Measurements from ENCODE around the gene CALHM5. TPM values are rescaled to one million over a fixed set of nuclear protein-coding genes. Genes with fewer than 3 reads are reported as not detected.

CALHM5 gene
- total RNA-seq, 4 donors from 2014 or later = 0.59 to 1.3 (median 0.69) TPM

GRCh38 chr6:116467096-116467495 lies 44.3 kb upstream of the CALHM5 start:
- no peaks in the 10 kb centered on the region for H3K36me3 ChIP-seq
- no peak overlapping the region for H3K27ac ChIP-seq
- H3K4me3 ChIP-seq (replicated peaks in 1 of 3) = no peak overlapping the region
- DNase-seq = no peak
- TF ChIP-seq POLR2A (IDR thresholded peaks at IDR 0.05) = no peak
- no peak for TF ChIP-seq CTCF (IDR thresholded peaks at IDR 0.05)
- WGBS, 2 donors = 89 to 100% methylated on average over 1 of the region's 1 CpG
- peaks cover 0 to 4% of the 10 kb centered on the region in 2 donors for H3K4me1 ChIP-seq
- no peaks in the 10 kb centered on the region for H3K9me3 ChIP-seq
- H3K27me3 ChIP-seq = no peaks in the 10 kb centered on the region
- intact Hi-C loops (cut with DNase I) = no loop called here

GRCh38 chr6:116467514-116467913 lies 43.9 kb upstream of the CALHM5 start:
- DNase-seq = no peak
- H3K27ac ChIP-seq = no peak overlapping the region
- no peak overlapping the region for H3K4me3 ChIP-seq (replicated peaks in 1 of 3)
- H3K9me3 ChIP-seq = no peaks in the 10 kb centered on the region
- intact Hi-C loops (cut with DNase I) = no loop called here
- H3K4me1 ChIP-seq = peaks cover 0 to under 1% of the 10 kb centered on the region in 2 donors
- no peaks in the 10 kb centered on the region for H3K36me3 ChIP-seq
- H3K27me3 ChIP-seq = no peaks in the 10 kb centered on the region
- no peak for TF ChIP-seq CTCF (IDR thresholded peaks at IDR 0.05)
- no peak for TF ChIP-seq POLR2A (IDR thresholded peaks at IDR 0.05)

GRCh38 chr6:116468293-116468692 lies 43.1 kb upstream of the CALHM5 start:
- TF ChIP-seq CTCF (IDR thresholded peaks at IDR 0.05) = no peak
- TF ChIP-seq POLR2A (IDR thresholded peaks at IDR 0.05) = no peak
- no peak for DNase-seq
- Histone ChIP-seq H3K4me3 (replicated peaks in 1 of 3) (no peak overlapping the region), H3K27me3 (no peaks in the 10 kb centered on the region), H3K9me3 (no peaks in the 10 kb centered on the region), H3K36me3 (no peaks in the 10 kb centered on the region), H3K4me1 (no peaks in the 10 kb centered on the region), H3K27ac (no peak overlapping the region)
- 47 to 50% methylated on average over 1 of the region's 1 CpG for WGBS, 2 donors
- intact Hi-C loops (cut with DNase I) = no loop called here

GRCh38 chr6:116471531-116471930 lies 39.9 kb upstream of the CALHM5 start:
- TF ChIP-seq CTCF (IDR thresholded peaks at IDR 0.05) = no peak
- no peak for TF ChIP-seq POLR2A (IDR thresholded peaks at IDR 0.05)
- Histone ChIP-seq H3K27me3 (no peaks in the 10 kb centered on the region), H3K4me3 (replicated peaks in 1 of 3) (no peak overlapping the region), H3K36me3 (no peaks in the 10 kb centered on the region), H3K27ac (no peak overlapping the region), H3K9me3 (no peaks in the 10 kb centered on the region), H3K4me1 (no peaks in the 10 kb centered on the region)
- 94 to 98% methylated on average over 1 of the region's 1 CpG for WGBS, 2 donors
- intact Hi-C loops (cut with DNase I) = no loop called here
- DNase-seq = no peak

GRCh38 chr6:116472706-116473105 lies 38.7 kb upstream of the CALHM5 start:
- WGBS, 2 donors = 69 to 92% methylated on average over 3 of the region's 3 CpGs

More at GRCh38 chr6:116472706-116473105, 38.7 kb upstream of the CALHM5 start:
- no peak overlapping the region for H3K27ac ChIP-seq
- no peak for DNase-seq
- intact Hi-C loops (cut with DNase I) = no loop called here
- no peak for TF ChIP-seq POLR2A (IDR thresholded peaks at IDR 0.05)
- TF ChIP-seq CTCF (IDR thresholded peaks at IDR 0.05) = no peak
- no peak overlapping the region for H3K4me3 ChIP-seq (replicated peaks in 1 of 3)
- H3K36me3 ChIP-seq = no peaks in the 10 kb centered on the region
- H3K4me1 ChIP-seq = no peaks in the 10 kb centered on the region
- H3K9me3 ChIP-seq = no peaks in the 10 kb centered on the region
- no peaks in the 10 kb centered on the region for H3K27me3 ChIP-seq

Measured in thyroid gland (tissue), 4 donors.